HCT116 (cell line): ENCODE measurements around the gene HDAC10. TPM values are rescaled to one million over a fixed set of nuclear protein-coding genes. Genes with fewer than 3 reads are reported as not detected.

Source experiments
- ATAC-seq: fragments of 200-7000 bp; cut with Tn5 transposase; 2 replicates; pipeline ENCODE4 v1.9.1; 2020; ENCODE audit warnings: mild to moderate bottlenecking, moderate library complexity
- BruUV-seq: library from RNA; stranded (reverse); fragments of 400-500 nt; replicated peaks from 2 replicates; lab custom pipeline; 2021; lab: Mats Ljungman, UMichigan
- CTCF ChIA-PET: fragments of 300-600 bp; sonication (Branson Sonifier 250); formaldehyde crosslinking; loops from one replicate; lab custom pipeline; 2021; ENCODE audit warnings: antibody characterized with exemption; lab: Charles Lee
- POLR2A ChIA-PET: fragments of 300-600, 350-600 bp; sonication (Branson Sonifier 250); formaldehyde crosslinking; loops from one replicate; lab custom pipeline; 2021; ENCODE audit warnings: antibody characterized with exemption; lab: Charles Lee
- RAD21 ChIA-PET, 2 experiments: fragments of 300-600 bp; sonication (Branson Sonifier 250); formaldehyde crosslinking; loops; one replicate each; lab custom pipeline; 2023; ENCODE audit warnings: low total read pairs in 2 of 2; ENCODE audit not compliant: uncharacterized antibody in 2 of 2, unreplicated experiment in 2 of 2, low non-redundant PET in 1 of 2; lab: Charles Lee
- DNase-seq: peaks from one replicate; pipeline ENCODE4 v3.0.0-alpha.2; 2010; ENCODE audit warnings: low read depth, low spot score
- H2AFZ ChIP-seq: fragments of 200-600 bp; shearing (Covaris generic), sonication (generic); 2 replicates; pipeline ENCODE4 v1.6.1; 2017; ENCODE audit warnings: low read depth, mixed run types, mixed read lengths, antibody characterized with exemption, low read length; ENCODE audit not compliant: poor library complexity, severe bottlenecking
- H3K27ac ChIP-seq: 2 replicates; pipeline ENCODE4 v1.5.1; 2012; ENCODE audit warnings: low read depth, low read length
- H3K27me3 ChIP-seq: fragments of 200-600 bp; sonication (generic); 2 replicates; pipeline ENCODE4 v1.6.1; 2016; ENCODE audit warnings: mixed run types, low read length, mixed read lengths; ENCODE audit not compliant: insufficient read depth
- H3K36me3 ChIP-seq, 2 experiments: fragments of 200-500 bp in 1 of 2; fragments of 200-600 bp in 1 of 2; sonication (Bioruptor generic) in 1 of 2; sonication (generic) in 1 of 2; 2 replicates each; pipeline versions ENCODE4 v1.5.1 to v1.6.1; 2014 to 2016; ENCODE audit warnings: low read length in 2 of 2, inconsistent platforms in 1 of 2, mixed read lengths in 1 of 2, mixed run types in 1 of 2; ENCODE audit not compliant: insufficient read depth in 2 of 2, control insufficient read depth in 1 of 2
- H3K4me1 ChIP-seq, 2 experiments: fragments of 200-600 bp in 1 of 2; sonication (generic) in 1 of 2; 2 replicates each; pipeline versions ENCODE4 v1.5.1 to v1.6.1; 2012 to 2017; ENCODE audit warnings: low read length in 2 of 2, inconsistent platforms in 1 of 2, mild to moderate bottlenecking in 1 of 2, mixed read lengths in 1 of 2, mixed run types in 1 of 2, moderate library complexity in 1 of 2; ENCODE audit not compliant: insufficient read depth in 2 of 2, control insufficient read depth in 1 of 2
- H3K4me2 ChIP-seq: fragments of 200-600 bp; sonication (generic); 2 replicates; pipeline ENCODE4 v1.6.1; 2017; ENCODE audit warnings: mixed run types, low read length, mixed read lengths
- H3K4me3 ChIP-seq, 2 experiments: fragments of 200-600 bp in 1 of 2; sonication (generic) in 1 of 2; replicated peaks in 1 of 2; 2 replicates each; pipeline ENCODE4 v1.5.1; 2011 to 2016; ENCODE audit warnings: low read length in 2 of 2, control low read depth in 1 of 2, low read depth in 1 of 2, mild to moderate bottlenecking in 1 of 2, mixed read lengths in 1 of 2, mixed run types in 1 of 2
- H3K79me2 ChIP-seq: fragments of 200-600 bp; sonication (generic); 2 replicates; pipeline ENCODE4 v1.6.1; 2017; ENCODE audit warnings: mild to moderate bottlenecking, mixed run types, low read length, moderate library complexity, mixed read lengths; ENCODE audit not compliant: insufficient read depth
- H3K9ac ChIP-seq: fragments of 200-600 bp; sonication (generic); 2 replicates; pipeline ENCODE4 v1.6.1; 2016; ENCODE audit warnings: low read length, mixed read lengths
- H3K9me2 ChIP-seq: fragments of 200-600 bp; sonication (generic), shearing (Covaris generic); 2 replicates; pipeline ENCODE4 v1.6.1; 2017; ENCODE audit warnings: mixed run types, mild to moderate bottlenecking, moderate library complexity; ENCODE audit not compliant: insufficient read depth
- H3K9me3 ChIP-seq, 2 experiments: fragments of 200-500 bp in 1 of 2; fragments of 200-600 bp in 1 of 2; sonication (Bioruptor generic) in 1 of 2; sonication (generic) in 1 of 2; 2 replicates each; pipeline ENCODE4 v1.6.1; 2014 to 2017; ENCODE audit warnings: low read length in 2 of 2, mixed read lengths in 2 of 2, inconsistent platforms in 1 of 2, low read depth in 1 of 2, mild to moderate bottlenecking in 1 of 2, mixed run types in 1 of 2, moderate library complexity in 1 of 2; ENCODE audit not compliant: control insufficient read depth in 1 of 2, insufficient read depth in 1 of 2
- H4K20me1 ChIP-seq: fragments of 200-600 bp; sonication (generic), shearing (Covaris generic); 2 replicates; pipeline ENCODE4 v1.6.1; 2017; ENCODE audit warnings: mixed run types, mild to moderate bottlenecking, moderate library complexity; ENCODE audit not compliant: insufficient read depth
- CTCF ChIP-seq, 3 experiments: fragments of 200-600 bp in 1 of 3; sonication (generic) in 1 of 3; IDR thresholded peaks in 2 of 3; conservative IDR thresholded peaks in 1 of 3; 2 replicates each; pipeline ENCODE4 v1.5.1; 2012 to 2017; ENCODE audit warnings: low read depth in 2 of 3, low read length in 2 of 3, antibody characterized with exemption in 1 of 3, borderline replicate concordance in 1 of 3, control low read depth in 1 of 3, mild to moderate bottlenecking in 1 of 3, mixed read lengths in 1 of 3, mixed run types in 1 of 3, moderate library complexity in 1 of 3; ENCODE audit not compliant: insufficient read depth in 1 of 3
- JUND ChIP-seq: IDR thresholded peaks from 2 replicates; pipeline ENCODE4 v1.6.1; 2012
- MAX ChIP-seq: IDR thresholded peaks from 2 replicates; pipeline ENCODE4 v1.6.1; 2012
- POLR2A ChIP-seq: IDR thresholded peaks from 2 replicates; pipeline ENCODE4 v1.7.0; 2011; ENCODE audit warnings: borderline replicate concordance; ENCODE audit not compliant: insufficient read depth, insufficient read length; ENCODE audit errors: extremely low read depth
- REST ChIP-seq: IDR thresholded peaks from 2 replicates; pipeline ENCODE4 v1.6.1; 2012; ENCODE audit warnings: low read depth
- SIN3A ChIP-seq: IDR thresholded peaks from 2 replicates; pipeline ENCODE4 v1.6.1; 2012; ENCODE audit warnings: low read depth
- intact Hi-C: fragments of 100-400 bp; cut with micrococcal nuclease; formaldehyde crosslinking; loops from 2 replicates; pipeline ENCODE4 v1.10.0; 2022
- total RNA-seq: library from RNA; stranded (reverse); gene quantifications from one replicate; pipeline ENCODE4 v1.2.1, GENCODE V29; 2021; ENCODE audit not compliant: unreplicated experiment

Gene HDAC10
- total RNA-seq, 1 experiment from 2014 or later: 67.5 TPM

- Histone ChIP-seq H3K9me3 (peaks cover 0 to 1% of the 10 kb centered on the region in 2 experiments; a peak in 1 of 4 replicates), H3K4me3 (peak overlapping the region; percentile 55 to 65), H3K27me3 (no peaks in the 10 kb centered on the region), H4K20me1 (no peaks in the 10 kb centered on the region), H3K9me2 (no peaks in the 10 kb centered on the region), H3K36me3 (peaks cover 0 to 10% of the 10 kb centered on the region in 2 experiments; a peak in 3 of 4 replicates), H3K4me1 (peaks cover 27 to 53% of the 10 kb centered on the region in 2 experiments), H3K9ac (peak overlapping the region; percentile 57), H3K4me2 (peak overlapping the region; percentile 97), H3K27ac (peak overlapping the region; percentile 49), H2AFZ (no peak overlapping the region), H3K79me2 (no peaks in the 10 kb centered on the region; the same call in 1 of the 2 replicates)
- CTCF ChIA-PET: interaction anchor here (1.6 kb wide), 1 partner anchor 20 kb away, joined by 4 read pairs; the partner anchor contains the start of gene HDAC10
- RAD21 ChIA-PET: no interaction called here
- peak; percentile 36 for ATAC-seq
- BruUV-seq: no TSS peak
- intact Hi-C loops: no loop called here
- no peak for DNase-seq
- POLR2A ChIA-PET: interaction anchor here (0.6 to 2.3 kb wide), 2 partner anchors 8 to 20 kb away, joined by 4 to 7 read pairs; partner anchors contain the start of gene HDAC10
- TF ChIP-seq JUND: no peak
- TF ChIP-seq POLR2A: no peak
- TF ChIP-seq SIN3A: peak; percentile 64; the same call in 1 of the 2 replicates
- TF ChIP-seq REST: peak; percentile 94
- TF ChIP-seq MAX: peak; percentile 33; the same call in 1 of the 2 replicates
- no peak for TF ChIP-seq CTCF (IDR thresholded peaks at IDR 0.05 in 2 of 3, conservative IDR thresholded peaks at IDR 0.05 in 1 of 3; ENCODE audit: borderline replicate concordance in 1 of 3, insufficient read depth in 1 of 3, low read depth in 2 of 3, low read length in 2 of 3)
Measured at GRCh38 chr22:50270666-50271394, 19.8 kb upstream of the HDAC10 start.
